Ovary (tissue), 3 donors: ENCODE results near the gene SEC23IP.

Source experiments
- CTCF ChIP-seq, 3 donors: fragments of 450-650 bp in 2 of 3; fragments of 200-600 bp in 1 of 3; IDR thresholded peaks; one replicate each; pipeline versions ENCODE4 v1.5.1 to v1.8.0; 2016 to 2022; ENCODE audit warnings: antibody characterized with exemption in 3 of 3, mild to moderate bottlenecking in 1 of 3
- EP300 ChIP-seq: sonication (generic); formaldehyde crosslinking; IDR thresholded peaks from one replicate; pipeline ENCODE4 v1.6.1; 2017; ENCODE audit warnings: antibody characterized with exemption
- POLR2A ChIP-seq: fragments of 450-650 bp; IDR thresholded peaks from one replicate; pipeline ENCODE4 v1.6.1; 2017; ENCODE audit warnings: antibody characterized with exemption, mild to moderate bottlenecking, moderate library complexity
- donor health status: DM: no; HTN: no; CAD: no.

- TF ChIP-seq CTCF (IDR thresholded peaks at IDR 0.05) (peak in 2 of 3 donors; percentile 20 to 49), EP300 (no peak), POLR2A (no peak)
These were observed 32.9 kb upstream of the SEC23IP start for GRCh38 chr10:119859420-119860258.
